IPS DF 4.7 (cell line): Measurements from ENCODE around the gene FAM43B.

Source experiments
- DNase-seq: peaks from one replicate; pipeline ENCODE4 v3.0.0-alpha.2; 2013; ENCODE audit warnings: low spot score; ENCODE audit errors: extremely low read depth

The FAM43B gene

DNA sequence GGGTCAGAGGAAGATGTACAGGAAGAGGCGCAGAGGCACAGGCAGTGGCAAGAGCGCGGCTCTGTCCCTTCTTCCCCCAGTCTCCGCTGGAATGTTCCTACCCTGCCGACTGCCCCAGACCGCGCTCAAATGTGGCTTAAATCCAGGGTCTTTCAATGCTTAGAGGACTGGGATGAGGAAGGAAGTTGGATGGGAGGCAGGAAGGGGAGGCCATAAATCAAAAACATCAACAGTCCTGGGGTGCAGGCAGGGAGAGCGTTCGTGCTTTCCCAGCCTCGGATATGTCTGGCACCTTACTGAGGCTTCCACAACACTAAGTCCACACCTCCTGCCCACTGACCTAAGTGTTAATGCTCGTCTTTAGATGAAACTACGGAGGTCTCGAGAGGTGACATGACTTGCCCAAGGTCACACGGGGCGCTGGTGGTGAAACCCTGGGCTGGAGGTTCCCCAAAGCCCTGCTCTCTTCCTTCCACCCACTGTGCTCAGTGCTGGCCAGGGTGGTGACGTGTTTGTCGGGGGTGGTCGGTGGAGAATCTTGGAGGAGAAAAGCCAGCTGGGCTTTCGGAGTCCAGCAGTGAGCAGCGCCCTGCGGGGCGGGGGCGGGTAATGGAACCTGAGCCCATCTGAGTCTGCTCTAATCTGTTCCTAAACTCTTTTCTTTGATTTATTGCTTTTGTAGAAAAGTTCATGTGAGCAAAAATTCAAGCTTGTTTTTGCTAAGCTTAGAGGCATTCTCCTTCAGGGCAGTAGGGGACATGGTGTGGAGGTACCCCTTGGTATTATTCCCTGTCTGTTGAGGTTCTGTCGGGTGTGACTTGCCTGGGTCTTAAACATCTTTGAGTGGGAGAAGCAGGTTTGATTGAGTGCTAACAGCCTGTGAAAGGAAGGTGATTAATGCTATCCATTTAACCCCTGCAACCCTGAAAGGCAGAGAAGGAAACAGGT, 37.2 kb downstream of the FAM43B start:
- no peak for DNase-seq

DNA sequence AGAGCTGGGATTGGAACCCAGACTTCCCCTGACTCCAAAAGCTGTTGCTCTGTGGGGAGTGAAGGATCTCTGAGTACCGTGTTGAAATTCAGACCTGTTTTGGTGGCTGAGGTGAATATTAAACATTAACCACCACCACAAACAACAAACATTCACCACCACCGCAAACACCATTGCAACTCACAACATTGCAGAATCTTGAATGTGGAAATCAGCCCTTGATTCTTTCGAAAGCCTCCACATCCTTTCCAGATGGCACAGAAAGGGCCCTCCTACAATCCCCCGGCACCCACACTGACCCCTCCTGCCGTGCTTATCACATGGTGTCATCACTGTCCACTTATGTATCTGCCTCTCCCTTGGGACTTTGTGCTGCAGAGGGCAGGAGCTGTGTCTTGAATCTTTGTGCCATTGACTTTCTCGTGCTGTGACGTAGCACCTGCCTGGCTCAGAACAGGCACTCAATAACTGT, 38.0 kb downstream of the FAM43B start:
- no peak for DNase-seq

DNA sequence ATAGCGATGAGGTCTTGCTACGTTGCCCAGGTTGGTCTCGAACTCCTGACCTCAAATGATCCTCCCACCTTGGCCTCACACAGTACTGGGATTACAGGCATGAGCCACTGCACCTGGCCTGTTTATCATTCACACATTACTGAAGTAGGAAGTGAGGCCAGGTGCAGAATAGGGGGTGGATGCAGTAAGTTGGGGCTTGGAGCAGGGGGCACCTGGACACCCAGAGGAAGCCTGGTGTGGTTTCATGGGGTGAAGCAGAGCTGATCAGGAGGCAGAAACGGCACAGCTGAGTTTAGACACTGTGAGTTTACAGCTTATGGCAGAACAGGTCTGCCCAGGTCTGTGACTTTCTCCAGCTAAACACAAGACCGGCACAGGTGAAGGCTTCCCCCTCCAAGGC, 41.4 kb downstream of the FAM43B start:
- no peak for DNase-seq

DNA sequence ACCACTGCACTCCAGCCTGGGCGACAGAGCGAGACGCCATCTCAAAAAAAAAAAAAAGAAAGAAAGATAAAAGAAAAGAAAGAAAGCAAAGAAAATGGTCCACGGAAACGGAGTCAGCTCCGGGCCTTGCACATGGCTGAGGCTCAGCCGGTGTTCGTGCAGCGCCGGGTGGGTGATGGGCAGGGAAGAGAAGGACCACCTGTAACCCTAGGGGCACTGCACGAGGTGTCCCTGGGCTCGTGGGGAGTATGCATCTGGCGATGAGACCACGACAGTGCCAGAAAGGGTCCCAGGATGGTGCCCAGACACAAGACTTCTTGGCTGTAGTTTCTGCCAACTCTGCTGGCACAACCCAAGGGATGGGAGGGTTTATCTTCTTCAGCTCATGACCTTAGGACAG, 42.4 kb downstream of the FAM43B start:
- DNase-seq: no peak

DNA sequence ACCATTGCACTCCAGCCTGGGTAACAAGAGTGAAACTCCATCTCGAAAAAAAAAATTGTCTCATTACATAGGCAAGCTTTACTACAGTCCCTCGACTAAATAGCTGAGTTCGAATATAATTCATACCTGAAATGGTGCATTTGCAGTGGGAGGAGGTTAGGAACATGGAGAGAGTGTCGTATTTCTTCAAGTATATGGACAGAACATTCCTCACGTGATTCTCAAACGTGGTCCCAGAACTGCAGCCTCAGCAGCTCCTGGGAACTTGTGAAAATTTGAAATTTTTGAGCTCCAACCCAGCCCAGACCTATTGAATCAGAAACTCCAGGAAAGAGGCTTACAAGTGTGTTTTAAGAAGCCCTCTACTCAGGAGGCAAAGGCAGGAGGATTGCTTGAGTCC, 43.7 kb downstream of the FAM43B start:
- DNase-seq: no peak

DNA sequence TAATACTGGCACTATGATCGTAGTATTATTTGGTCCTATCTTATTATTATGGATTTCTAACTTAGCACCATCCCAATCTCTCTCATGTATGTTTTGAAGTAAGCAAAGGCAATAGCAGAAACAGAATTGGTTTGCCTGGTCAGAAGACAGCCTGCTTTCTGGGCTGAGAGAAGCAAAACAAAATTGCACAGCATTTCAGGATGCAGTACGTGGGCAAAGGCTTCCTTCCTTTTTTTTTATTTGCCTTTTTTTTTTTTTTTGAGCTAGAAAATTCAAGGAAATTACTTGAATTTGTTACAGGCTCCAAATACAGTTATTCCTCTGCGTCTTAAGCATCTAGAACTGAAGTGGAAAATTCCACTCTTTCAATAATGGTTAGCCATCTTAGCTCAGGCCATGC, 45.3 kb downstream of the FAM43B start:
- DNase-seq: no peak

DNA sequence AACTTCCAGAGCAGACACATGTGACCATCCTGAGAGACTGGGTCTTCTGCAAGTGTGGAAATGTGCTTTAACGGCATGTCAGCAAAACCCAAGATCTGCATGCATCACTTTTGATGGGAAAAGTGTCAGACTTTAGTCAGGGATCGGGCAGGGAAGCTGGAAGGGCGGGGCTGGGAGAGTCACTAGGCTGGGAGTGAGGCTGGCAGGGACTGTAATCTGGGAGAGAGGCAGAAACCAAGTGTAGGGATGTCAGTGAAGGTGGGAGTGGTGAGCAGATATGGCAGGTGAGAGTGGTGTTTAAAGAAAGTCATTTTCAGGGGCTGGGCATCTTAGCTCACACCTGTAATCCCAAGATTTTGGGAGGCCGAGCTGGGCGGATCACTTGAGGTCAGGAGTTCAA, 47.8 kb downstream of the FAM43B start:
- DNase-seq: no peak

DNA sequence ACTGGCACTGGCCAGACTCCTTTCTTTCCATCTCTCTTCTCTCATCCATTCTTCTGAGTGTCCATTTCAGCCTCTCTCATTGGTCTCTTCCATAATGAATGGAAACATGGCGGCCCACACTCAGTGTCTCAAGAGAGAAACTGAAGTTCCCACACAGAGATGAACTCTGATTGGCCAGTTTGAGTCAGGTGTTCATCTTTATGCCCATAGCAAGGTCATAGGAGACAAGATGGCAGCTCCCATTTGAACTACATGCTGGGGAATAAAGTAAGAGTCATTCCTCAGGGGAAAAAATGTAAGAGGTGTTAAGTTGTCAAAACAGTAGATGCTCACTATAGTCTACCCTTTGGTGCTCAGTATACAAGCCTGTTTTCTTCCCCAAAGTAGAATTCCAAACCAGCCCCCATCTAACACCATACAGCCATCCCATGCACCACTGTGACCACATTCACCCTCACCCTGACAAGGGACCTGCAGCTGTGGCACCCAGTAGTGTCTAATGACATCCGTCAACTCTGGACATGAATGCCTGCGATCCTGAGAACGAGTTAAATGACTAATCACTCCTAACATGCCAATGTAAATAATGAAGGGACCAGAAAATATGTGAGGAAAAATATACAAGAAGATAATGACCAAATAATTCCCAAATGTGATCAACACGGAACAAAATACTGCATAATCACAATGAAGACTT, 48.9 kb downstream of the FAM43B start:
- DNase-seq: no peak

DNA sequence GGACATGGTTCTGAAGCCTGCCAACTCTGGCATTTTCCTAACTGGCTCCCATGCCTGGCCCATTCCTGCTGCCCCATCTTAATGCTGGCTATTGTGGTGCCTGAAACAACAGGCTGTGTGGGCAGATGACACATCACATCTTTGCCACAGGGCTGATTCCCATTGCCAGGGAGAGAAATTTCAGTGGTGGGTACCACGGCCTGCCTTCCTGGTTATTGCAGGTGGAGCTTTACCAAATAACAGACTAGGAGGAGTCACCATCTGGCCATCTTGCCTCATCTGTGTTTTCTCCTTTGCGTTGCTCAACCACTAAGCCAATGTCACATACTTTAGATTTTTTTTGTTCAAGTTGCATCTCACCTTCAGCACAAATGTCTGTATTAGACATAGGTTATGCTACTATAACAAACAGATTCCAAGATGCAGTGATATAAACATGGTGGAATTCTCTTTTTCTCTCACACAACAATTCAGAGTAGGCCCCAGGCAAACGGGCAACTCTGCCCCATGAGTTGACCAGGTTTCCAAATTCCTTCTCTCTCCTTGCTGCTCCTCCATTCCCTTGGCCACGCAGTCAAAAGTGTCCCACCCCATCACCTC, 50.6 kb downstream of the FAM43B start:
- no peak for DNase-seq

DNA sequence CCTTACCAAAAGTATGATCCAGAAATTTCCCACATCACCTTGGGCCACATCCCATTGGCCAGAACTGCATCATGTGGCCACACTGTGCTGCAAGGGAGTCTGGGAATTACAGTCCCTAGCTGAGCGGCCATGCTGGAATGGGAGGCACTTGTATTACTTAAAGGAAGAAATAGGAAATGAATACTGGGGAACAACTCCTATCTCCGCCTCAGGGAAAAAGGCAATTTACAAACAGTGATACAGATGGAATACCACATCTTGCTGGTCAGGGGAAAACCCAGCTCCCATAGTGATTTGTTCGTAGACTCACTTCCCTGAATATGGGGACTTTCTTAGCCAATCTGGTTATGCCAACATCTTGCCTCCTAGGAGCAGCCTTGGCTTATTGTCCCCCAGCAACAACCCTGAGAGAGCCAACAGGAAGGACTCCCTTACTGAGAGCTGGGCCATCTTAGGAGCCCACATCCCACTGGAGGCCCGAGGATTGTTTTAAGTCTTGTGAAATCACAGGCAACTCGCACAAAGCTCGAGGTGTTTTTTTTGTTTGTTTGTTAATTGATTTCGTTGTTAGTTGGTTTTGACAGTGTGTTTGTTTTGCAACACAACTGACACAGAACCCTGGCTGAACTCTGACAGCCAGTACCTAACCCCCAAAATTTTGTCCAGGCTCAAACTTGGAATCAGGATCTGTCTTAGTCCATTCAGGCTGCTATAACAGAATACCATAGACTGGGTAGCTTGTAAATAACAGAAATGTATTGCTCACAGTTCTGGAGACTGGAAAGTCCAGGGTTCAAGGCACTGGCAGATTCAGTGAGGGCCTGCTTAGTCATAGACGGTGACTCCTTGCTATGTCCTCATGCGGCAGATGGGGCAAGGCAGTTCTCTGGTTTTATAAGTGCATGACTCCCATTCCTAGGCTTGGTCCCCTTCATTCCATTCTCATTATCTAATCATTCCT, 51.4 kb downstream of the FAM43B start:
- DNase-seq: no peak
